GM19468 (cell line): ENCODE measurements around the gene HOMER3.
"Not testable (repeated sequence)": the region's sequence is repeated elsewhere in the genome, so short reads cannot be mapped to it uniquely, and the experiment has no call there.

Source experiments
- ATAC-seq: cut with Tn5 transposase; IDR thresholded peaks from one replicate; pipeline ENCODE4 v1.9.1; 2021; ENCODE audit warnings: mild to moderate bottlenecking, moderate library complexity, moderate number of reproducible peaks; ENCODE audit not compliant: unreplicated experiment; ENCODE audit errors: extremely low read depth

Gene HOMER3

DNA sequence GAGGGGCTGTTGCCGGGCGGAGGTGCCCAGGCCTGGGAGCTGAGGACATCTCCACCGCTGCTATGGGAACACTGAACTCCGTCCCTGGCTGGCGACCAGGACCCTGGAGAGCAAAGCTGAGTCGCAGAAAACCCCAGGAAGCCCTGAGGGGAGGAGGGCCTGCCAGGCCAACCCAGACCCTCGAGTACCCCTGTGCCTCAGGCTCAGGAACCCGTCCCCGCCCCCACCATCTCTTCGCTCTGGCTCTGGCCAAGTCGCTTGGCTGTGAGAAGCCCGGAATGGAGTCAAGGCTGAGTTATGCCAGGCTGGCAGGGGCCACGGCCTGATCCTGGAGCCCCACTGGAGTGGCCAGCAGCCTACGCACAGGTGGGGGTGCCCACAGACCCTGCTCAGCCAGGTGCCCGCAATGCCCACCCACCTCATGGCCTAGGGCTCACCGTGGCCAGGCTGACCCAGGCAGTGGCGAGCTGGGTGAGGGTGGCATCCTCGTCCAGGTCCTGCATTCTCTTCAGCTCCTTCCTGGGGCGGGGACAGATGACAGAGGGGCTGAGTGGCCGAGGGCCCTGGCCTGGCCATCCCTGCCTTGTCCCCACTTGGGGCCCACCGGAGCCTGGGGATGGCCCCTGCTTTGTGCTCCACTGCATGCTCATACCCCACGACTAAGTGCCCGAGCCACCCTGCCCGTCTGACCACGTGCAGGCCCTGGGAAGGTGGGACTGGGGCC lies 36.5 kb downstream of the HOMER3 start:
- no peak for ATAC-seq

GRCh38 chr19:18903156-18904037 lies 37.6 kb downstream of the HOMER3 start:
- ATAC-seq, result no peak

- not testable (repeated sequence) for ATAC-seq
Measured at GRCh38 chr19:18902519-18902918, 38.5 kb downstream of the HOMER3 start.

- ATAC-seq, result no peak
Measured at GRCh38 chr19:18901491-18901890, 39.5 kb downstream of the HOMER3 start.

DNA sequence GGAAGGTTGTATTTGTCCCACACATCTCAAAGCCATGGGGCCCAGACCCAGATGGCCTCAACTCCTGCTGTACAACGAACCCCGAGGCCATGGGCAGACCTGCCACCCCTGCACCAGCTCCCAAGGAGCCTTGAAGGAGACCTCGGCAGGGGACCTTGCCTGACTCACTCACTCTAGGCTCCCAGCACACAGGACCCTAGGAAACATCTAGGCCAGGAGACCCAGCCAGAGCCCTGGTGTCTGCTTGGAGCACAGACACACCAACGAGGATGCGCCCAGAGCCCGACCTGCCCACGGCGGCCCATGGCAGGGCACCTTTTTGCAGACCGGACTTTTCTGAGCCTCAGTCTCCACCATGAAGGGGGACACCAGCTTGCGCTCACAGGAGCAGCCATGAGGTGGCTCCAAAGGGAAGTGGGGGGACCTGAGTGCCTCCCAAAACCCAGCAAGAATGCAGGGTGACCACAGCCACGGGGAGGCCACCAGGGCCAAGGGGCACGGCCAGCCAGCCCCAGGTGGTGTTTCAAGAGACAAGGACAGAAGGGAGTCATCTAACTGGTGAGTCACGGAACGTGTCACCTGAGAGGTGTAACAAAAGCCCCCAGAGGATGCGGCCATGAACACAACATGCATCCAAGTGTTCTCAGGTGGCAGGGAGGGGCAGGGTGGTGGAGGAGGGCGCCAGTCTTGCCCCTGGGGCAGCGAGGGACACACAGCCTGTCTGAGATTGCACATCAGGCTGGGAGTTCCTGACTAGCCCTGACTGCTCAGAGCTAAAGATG lies 40.1 kb downstream of the HOMER3 start:
- ATAC-seq, result no peak

DNA sequence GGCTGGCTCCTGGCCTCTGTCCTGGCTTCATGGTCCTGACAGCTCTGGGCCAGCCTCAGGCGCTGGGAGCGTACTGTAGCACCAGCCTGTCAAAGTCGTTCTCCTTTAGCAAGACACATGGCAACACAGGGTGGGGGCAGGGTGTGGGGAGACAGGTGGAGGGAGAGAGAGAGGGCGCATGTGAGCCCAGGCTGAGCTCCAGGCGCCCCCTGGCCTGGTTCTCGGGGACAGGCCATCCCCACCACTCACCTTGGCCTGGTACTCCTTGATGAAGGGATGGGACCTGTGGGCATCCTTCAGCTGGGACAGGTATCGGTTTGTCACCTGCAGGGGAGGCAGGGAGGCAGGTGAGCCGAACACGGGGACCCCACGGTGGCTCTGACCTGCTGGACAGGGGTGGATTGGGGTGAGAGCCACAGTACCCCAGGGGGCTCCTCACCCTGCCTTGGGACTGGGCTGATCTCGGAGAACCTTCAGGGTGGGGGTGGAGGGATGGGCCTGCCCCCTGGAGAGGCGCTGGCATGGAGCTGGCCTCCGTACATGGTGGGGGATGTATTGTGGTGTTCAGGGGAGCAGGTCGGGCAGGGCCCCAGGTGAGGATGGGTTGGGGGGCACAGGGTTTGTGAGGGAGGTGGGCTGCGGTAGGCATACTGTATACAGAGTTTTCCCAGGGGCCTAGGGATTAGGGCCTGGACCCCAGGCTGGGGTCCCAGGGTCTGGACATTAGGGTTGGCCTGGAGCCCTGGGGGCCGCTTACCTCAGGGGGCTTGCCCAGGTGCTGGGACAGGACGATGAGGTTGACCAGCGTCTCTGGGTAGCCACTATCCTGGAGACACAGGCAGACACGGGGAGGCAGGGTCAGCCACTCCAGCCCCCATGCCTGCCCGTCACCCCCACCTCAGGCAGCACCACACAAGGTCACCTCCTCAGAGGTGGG lies 41.1 kb downstream of the HOMER3 start:
- ATAC-seq, result no peak

DNA sequence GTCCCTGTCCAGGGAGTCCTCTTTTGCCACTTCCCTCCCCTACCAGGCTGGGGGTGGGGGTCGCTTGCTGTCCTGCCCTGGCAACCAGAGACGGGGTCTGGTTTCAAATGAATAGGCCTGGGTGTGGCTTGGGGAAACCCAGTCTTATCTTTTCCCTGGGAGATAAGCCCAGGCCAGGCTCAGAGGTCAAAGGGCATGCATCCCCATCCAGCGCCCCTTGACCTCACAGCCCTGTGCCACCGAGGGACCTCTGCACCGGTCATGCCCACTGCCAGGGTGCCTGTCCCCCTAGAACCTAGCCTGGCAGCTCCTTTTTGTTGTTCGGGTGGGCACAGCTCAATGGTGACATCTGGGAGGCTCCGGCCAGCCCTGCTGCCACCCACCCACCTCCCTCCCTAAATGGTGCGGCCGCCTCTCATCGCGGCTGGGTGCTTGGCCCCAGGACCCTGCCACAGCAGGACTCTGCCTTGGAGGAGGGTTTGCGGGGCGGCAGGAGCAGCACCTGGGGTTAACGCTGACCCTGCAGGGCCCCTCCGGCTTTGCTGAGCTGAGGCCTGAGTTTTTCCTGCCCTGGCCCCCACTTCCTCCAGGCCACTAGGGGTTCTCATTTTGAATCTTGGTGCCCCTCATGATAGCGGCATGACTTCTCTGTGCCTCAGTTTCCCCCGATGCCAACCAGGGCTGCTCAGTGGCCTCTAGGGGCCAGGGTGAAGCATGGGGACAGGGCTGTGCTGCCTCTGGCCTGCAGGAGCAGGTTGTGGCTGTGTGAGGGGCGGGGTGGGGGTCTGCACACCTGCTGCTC lies 42.2 kb downstream of the HOMER3 start:
- no peak for ATAC-seq

- ATAC-seq, result no peak
Measured at GRCh38 chr19:18898081-18898606, 42.9 kb downstream of the HOMER3 start.

DNA sequence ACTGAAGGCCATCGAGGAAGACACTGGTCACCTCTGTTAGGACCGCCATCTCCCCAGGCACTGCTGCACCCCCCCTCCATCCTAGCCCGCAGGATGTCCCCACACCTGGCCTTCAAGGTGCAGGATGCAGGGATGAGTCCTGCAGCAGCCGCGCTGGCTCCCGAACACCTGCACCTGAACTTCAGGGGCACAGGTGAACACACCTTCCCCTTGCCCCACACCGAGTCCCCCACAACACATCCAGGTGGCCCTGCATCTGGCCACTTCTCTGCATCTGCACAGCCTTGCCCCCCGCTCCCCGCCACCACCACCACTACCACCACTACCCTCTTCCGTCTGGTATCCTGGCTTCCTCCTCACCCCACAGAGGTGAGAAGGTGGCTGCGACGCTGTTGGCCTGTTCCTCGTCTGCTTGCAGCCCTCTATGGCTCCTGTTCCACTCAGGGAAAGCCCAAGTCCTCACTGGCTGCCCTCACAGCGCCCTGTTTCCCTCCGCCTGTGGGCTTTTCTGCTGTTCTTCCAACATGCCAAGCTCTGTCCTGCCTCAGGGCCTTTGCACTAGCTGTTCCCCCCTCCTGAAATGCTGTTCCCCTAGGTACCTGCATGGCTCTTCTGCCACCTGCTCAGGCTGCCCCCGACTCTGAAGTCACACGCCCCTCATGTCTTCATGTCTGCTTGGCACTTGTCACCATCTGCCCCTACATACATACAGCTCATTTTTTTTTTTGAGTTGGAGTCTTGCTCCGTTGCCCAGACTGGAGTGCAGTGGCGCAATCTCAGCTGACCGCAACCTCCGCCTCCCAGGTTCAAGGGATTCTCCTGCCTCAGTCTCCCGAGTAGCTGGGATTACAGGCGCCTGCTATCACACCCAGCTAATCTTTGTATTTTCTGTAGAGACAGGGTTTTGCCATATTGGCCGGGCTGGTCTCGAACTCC lies 43.7 kb downstream of the HOMER3 start:
- ATAC-seq, result no peak

DNA sequence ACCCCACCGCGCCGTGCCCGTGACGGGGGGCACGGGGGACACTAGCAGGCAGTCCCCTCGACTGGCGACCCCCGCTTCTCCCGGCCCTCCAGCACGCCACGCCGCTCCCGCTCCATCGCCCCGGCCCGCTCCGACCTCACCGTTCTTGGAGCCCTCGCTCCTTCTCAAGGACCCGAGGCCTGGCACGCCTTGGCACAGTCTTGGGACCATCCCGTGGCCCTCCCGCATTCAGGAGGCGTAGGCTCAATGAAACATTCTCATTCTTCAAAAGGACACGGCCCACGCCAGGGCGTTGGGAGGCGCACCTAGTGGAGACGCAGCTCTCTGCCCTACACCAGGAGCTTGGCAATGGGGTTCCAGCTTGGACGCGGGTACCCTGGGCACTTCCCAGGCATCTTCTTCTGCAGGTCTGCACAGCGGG lies 44.6 kb downstream of the HOMER3 start:
- ATAC-seq, result no peak

GRCh38 chr19:18895824-18896341 lies 45.1 kb downstream of the HOMER3 start, which contains the start of gene CERS1:
Gene CERS1 (minus strand): TSS chr19:18896158. CDS start chr19:18896072, 86 bp downstream.
- no peak for ATAC-seq

DNA sequence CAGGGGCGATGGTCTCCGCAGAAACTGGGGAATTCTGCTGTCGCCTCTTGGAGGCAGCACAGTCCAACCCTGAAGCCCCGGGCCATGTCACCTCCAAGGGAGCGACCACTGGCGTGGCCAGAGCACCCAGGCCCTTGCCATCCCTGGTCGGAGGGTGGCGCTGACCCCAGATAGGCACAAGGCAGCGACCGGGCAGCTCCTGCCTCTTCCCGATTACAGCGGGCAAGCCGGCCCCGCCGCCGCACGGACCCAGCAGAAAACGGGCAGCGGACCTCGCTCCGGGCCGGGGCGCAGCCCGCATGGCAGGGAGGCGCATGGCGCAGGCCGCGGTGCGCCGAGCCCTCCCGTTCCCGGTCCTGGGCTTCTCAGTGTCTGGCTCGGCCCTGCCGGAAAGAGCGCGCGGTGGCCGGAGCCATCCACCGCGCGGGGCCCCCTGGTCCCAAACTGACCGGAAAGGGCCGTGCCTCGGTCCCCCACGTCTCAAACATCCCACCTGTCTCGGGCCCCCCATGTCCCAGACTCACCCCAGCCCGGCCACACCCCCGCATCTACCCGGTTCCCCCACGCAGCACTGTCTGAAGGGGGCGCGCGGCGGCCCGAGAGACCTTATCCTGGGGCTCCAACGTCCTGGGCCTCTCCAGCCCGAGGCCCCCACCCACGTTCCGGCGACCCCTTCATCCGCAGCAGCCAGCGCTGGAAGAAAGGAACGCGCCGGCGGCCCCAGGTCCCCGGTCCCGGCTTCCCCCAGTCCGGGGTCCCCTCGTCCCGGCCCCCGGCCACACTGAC lies 45.8 kb downstream of the HOMER3 start:
- ATAC-seq, result no peak

DNA sequence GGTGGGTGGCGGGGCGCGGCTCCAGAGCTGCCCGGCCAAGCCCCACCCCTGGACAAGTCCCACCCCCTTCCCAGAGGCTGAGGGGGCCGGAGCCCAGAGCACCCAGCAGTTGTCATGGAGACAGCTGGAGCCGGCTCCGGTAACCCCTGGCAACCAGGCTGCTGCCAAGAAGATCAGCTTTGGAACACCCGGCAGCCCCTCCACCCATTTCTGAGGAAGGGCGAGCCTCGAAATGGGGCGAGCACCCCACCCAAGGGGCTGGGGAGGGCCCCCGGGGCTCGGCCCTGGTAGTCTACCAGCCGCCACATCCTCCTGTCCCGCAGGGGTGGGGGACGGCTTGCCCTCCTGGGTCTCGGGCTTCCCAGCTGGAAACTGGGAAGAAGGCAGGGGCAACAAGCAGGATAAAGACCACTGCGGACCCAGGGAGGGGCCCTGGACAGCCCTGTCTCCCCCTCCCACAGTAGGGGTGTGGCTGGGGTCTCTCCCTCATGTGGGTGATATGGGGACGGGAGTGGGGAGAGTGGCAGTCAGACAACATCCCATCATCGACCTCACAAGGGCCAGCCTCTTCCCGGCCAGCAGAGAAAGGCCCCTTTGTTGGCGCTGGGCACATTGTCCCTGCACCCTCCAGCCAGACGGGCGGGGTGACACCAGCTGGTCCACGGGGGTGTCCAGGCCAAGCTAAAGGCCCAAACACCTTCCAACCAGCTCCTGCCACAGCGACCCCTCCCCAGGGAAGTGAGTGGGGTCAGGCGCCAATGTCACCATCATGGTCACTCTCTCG lies 46.6 kb downstream of the HOMER3 start:
- no peak for ATAC-seq

DNA sequence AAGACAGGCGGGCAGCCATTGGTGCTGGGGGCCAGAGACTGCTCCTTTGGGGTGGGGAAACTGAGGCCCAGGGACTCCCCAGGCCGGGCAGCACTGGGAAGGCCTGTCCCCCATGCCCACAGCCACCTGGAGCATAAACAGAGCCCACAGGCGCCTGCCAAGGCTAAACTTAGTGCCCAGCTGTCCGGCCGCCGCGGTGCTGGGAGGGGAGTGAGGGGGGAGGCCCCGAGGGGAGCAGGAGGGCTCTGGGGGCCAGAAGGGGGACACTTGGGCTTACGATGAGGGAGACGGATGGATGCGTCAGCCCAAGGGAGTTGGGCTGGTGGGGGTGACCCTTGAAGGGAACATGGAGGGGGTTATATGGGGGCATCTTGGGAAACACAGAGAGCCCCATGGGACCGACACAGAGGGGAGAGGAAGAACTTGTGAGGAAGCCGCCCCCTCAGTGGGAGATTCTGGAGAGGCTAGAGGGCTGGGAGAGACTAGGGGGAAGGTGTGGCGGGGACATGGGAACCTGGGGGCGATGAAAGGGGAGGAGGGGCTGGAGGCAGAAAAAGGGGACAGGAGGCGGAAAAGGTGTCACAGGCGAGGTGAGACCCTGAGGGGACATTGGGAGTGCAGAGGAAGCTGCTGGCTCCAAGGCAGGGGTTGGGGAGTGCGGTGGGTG lies 47.3 kb downstream of the HOMER3 start:
- no peak for ATAC-seq
